CD4-positive, alpha-beta memory T cell (primary cell): ENCODE results near the gene PCDHB5. TPM values are rescaled to one million over a fixed set of nuclear protein-coding genes. Genes with fewer than 3 reads are reported as not detected.
A peak's percentile ranks its signal among the peaks of the same experiment; 100 is the strongest.
"Not testable (repeated sequence)": the region's sequence is repeated elsewhere in the genome, so short reads cannot be mapped to it uniquely, and the experiment has no call there.

Experiments used
- CTCF ChIA-PET: fragments of 350-600 bp; sonication (Branson Sonifier 250); formaldehyde crosslinking; loops from one replicate; lab custom pipeline; 2021; ENCODE audit warnings: inconsistent platforms; ENCODE audit not compliant: partially characterized antibody; lab: Charles Lee
- POLR2A ChIA-PET: fragments of 350-600 bp; sonication (Branson Sonifier 250); formaldehyde crosslinking; loops from one replicate; lab custom pipeline; 2021; ENCODE audit not compliant: partially characterized antibody; lab: Charles Lee
- DNase-seq, 5 donors: peaks; one replicate each; pipeline versions ENCODE4 v3.0.0 to v3.0.0-alpha.2; 2020 to 2022; ENCODE audit warnings: mixed read lengths in 1 of 5
- H3K27ac ChIP-seq: one replicate; pipeline ENCODE4 v1.7.0; 2013; ENCODE audit warnings: low read depth, low read length
- H3K27me3 ChIP-seq: 2 replicates; pipeline ENCODE4 v1.7.0; 2013; ENCODE audit warnings: mild to moderate bottlenecking, low read length, moderate library complexity; ENCODE audit not compliant: insufficient read depth
- H3K36me3 ChIP-seq: 2 replicates; pipeline ENCODE4 v1.7.0; 2013; ENCODE audit warnings: mild to moderate bottlenecking, low read length, moderate library complexity; ENCODE audit not compliant: insufficient read depth
- H3K4me1 ChIP-seq: 2 replicates; pipeline ENCODE4 v1.7.0; 2013; ENCODE audit warnings: mild to moderate bottlenecking, low read length, moderate library complexity; ENCODE audit not compliant: insufficient read depth
- H3K4me3 ChIP-seq, 2 donors: one replicate each; pipeline ENCODE4 v1.7.0; 2013; ENCODE audit warnings: low read length in 2 of 2, mild to moderate bottlenecking in 1 of 2
- H3K9me3 ChIP-seq, 2 donors: one replicate each; pipeline ENCODE4 v1.7.0; 2013; ENCODE audit warnings: low read length in 2 of 2, control low read depth in 1 of 2; ENCODE audit not compliant: control insufficient read depth in 1 of 2
- H3K27ac Mint-ChIP-seq, 7 donors: one replicate each; pipeline ENCODE4 v1.8.0; 2020 to 2021; ENCODE audit warnings: mixed read lengths in 7 of 7, mild to moderate bottlenecking in 6 of 7, inconsistent platforms in 3 of 7, moderate library complexity in 3 of 7
- H3K27me3 Mint-ChIP-seq, 2 donors: one replicate each; pipeline ENCODE4 v1.8.0; 2020 to 2021; ENCODE audit warnings: mixed read lengths in 2 of 2
- H3K36me3 Mint-ChIP-seq, 2 donors: one replicate each; pipeline ENCODE4 v1.8.0; 2020 to 2021; ENCODE audit warnings: mixed read lengths in 2 of 2, inconsistent platforms in 1 of 2, mild to moderate bottlenecking in 1 of 2
- H3K4me1 Mint-ChIP-seq, 4 donors: one replicate each; pipeline ENCODE4 v1.8.0; 2020 to 2021; ENCODE audit warnings: mixed read lengths in 4 of 4, mild to moderate bottlenecking in 1 of 4
- H3K4me3 Mint-ChIP-seq, 8 donors: one replicate each; pipeline ENCODE4 v1.8.0; 2020 to 2021; ENCODE audit warnings: mixed read lengths in 8 of 8, mild to moderate bottlenecking in 7 of 8, moderate library complexity in 6 of 8, inconsistent platforms in 3 of 8
- H3K9me3 Mint-ChIP-seq, 8 donors: one replicate each; pipeline ENCODE4 v1.8.0; 2020 to 2021; ENCODE audit warnings: mixed read lengths in 8 of 8, mild to moderate bottlenecking in 5 of 8, inconsistent platforms in 3 of 8, moderate library complexity in 1 of 8
- intact Hi-C: fragments of 100-400 bp; cut with micrococcal nuclease; formaldehyde crosslinking; loops from one replicate; pipeline ENCODE4 v1.15.1; 2023
- polyA plus RNA-seq, 2 donors: library from polyadenylated mRNA; unstranded; fragments of 300-500 nt; fragmentation: Illumina TruSeq; gene quantifications; one replicate each; pipeline ENCODE4 v1.2.3, GENCODE V29; 2021
- total RNA-seq, 2 experiments: library from RNA; stranded (reverse); gene quantifications; one replicate each; pipeline ENCODE4 v1.2.3, GENCODE V29; 2021

The PCDHB5 gene
- total and polyA plus RNA-seq, 4 experiments from 2014 or later = 0.17 TPM; not detected in 3

- DNase-seq, H3K27me3 ChIP-seq, CTCF ChIA-PET, H3K27ac Mint-ChIP-seq, H3K9me3 ChIP-seq, H3K36me3 ChIP-seq, H3K4me3 ChIP-seq, POLR2A ChIA-PET, H3K4me3 Mint-ChIP-seq, H3K4me1 Mint-ChIP-seq, intact Hi-C loops, H3K36me3 Mint-ChIP-seq, H3K27ac ChIP-seq, H3K4me1 ChIP-seq: not testable (repeated sequence)
- H3K9me3 Mint-ChIP-seq = peaks cover 0 to 38% (median 30%) of the 10 kb centered on the region in 8 donors
- H3K27me3 Mint-ChIP-seq = peaks cover 4 to 15% of the 10 kb centered on the region in 2 donors
These were observed 32.9 kb upstream of the PCDHB5 start for GRCh38 chr5:141102070-141102469.

- H3K4me1 Mint-ChIP-seq, H3K27ac ChIP-seq, CTCF ChIA-PET, H3K9me3 ChIP-seq, H3K4me1 ChIP-seq, DNase-seq, H3K27me3 ChIP-seq, intact Hi-C loops, H3K36me3 ChIP-seq, H3K4me3 ChIP-seq, H3K27ac Mint-ChIP-seq, H3K36me3 Mint-ChIP-seq, POLR2A ChIA-PET, H3K4me3 Mint-ChIP-seq: not testable (repeated sequence)
- H3K9me3 Mint-ChIP-seq = peaks cover 0 to 34% (median 28%) of the 10 kb centered on the region in 8 donors
- peaks cover 5 to 15% of the 10 kb centered on the region in 2 donors for H3K27me3 Mint-ChIP-seq
These were observed 32.5 kb upstream of the PCDHB5 start for GRCh38 chr5:141102471-141102870.

- no peak overlapping the region for H3K27ac ChIP-seq
- no peak for DNase-seq
- ChIA-PET POLR2A (no interaction called here), CTCF (no interaction called here)
- Mint-ChIP-seq H3K27ac (no peak overlapping the region), H3K27me3 (peaks cover 5 to 8% of the 10 kb centered on the region in 2 donors), H3K4me1 (peaks cover 0 to 1% (median 0%) of the 10 kb centered on the region in 4 donors), H3K36me3 (no peaks in the 10 kb centered on the region), H3K4me3 (no peak overlapping the region), H3K9me3 (peaks cover 0 to 26% (median 20%) of the 10 kb centered on the region in 8 donors)
- no peak overlapping the region for H3K4me3 ChIP-seq
- H3K27me3 ChIP-seq = no peaks in the 10 kb centered on the region
- H3K4me1 ChIP-seq = no peaks in the 10 kb centered on the region
- intact Hi-C loops = no loop called here
- no peaks in the 10 kb centered on the region for H3K36me3 ChIP-seq
- no peaks in the 10 kb centered on the region for H3K9me3 ChIP-seq
These were observed 29.7 kb upstream of the PCDHB5 start for GRCh38 chr5:141105350-141105749.

DNA sequence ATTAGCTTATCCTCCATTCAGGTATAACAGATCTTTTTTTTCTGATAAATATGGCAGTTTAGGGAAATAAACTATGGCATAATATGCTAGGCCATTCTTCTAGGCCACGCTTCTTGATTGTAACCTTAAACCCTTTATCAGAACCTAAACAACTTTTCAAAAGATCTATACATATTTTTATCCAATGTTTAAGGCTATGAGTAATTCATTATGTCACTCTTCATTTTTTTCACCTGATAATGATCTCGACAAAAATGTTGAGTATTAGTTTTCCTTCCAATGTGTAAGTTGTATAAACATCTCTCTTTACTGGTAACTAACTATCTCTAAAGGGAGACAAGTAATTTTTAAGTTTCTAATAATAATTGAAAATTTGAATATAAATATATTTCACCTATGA lies 15.8 kb upstream of the PCDHB5 start:
- Histone ChIP-seq H3K27ac (no peak overlapping the region), H3K4me3 (no peak overlapping the region), H3K9me3 (no peaks in the 10 kb centered on the region), H3K36me3 (no peaks in the 10 kb centered on the region), H3K27me3 (no peaks in the 10 kb centered on the region), H3K4me1 (no peaks in the 10 kb centered on the region)
- Mint-ChIP-seq H3K27me3 (peaks cover 1 to 12% of the 10 kb centered on the region in 2 donors), H3K4me1 (no peaks in the 10 kb centered on the region), H3K27ac (no peak overlapping the region), H3K9me3 (peaks cover 6 to 46% (median 33%) of the 10 kb centered on the region in 8 donors), H3K4me3 (no peak overlapping the region), H3K36me3 (peaks cover 0 to 6% of the 10 kb centered on the region in 2 donors)
- intact Hi-C loops = no loop called here
- CTCF ChIA-PET = no interaction called here
- DNase-seq = no peak
- POLR2A ChIA-PET = no interaction called here

DNA sequence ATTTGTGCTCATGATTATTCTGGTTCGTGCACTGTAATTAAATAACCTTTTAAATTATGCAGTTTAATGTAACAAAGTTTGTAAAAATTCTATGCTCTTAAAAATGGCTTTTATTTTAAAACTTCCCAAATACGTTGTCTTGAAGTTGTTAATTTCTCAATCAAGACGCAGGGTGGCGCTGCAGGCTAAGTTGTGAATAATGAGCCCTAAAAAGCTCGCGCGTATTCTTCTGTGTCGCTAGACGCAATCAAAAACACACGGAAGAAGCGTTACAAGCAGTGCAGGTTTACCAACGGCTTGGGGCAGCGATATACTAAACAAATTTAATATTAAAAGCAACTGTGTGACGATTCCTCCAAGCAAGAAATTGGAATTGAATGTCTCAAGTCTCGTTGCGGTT lies 13.4 kb upstream of the PCDHB5 start, which contains the start of gene PCDHB4:
PCDHB4 (plus strand) TSS at position 256 of the 400 bp plus-strand sequence. CDS start 181 bp downstream, outside the sequence.
- Histone ChIP-seq H3K27me3 (no peaks in the 10 kb centered on the region), H3K36me3 (no peaks in the 10 kb centered on the region), H3K4me3 (no peak within 1 kb of the TSS), H3K4me1 (no peaks in the 10 kb centered on the region), H3K27ac (no peak within 1 kb of the TSS), H3K9me3 (no peaks in the 10 kb centered on the region)
- intact Hi-C loops = no loop called here
- Mint-ChIP-seq H3K4me3 (peak within 1 kb of the TSS in 1 of 8 donors; percentile 31), H3K27ac (no peak within 1 kb of the TSS), H3K9me3 (peaks cover 3 to 35% (median 16%) of the 10 kb centered on the region in 8 donors), H3K27me3 (peaks cover 2 to 14% of the 10 kb centered on the region in 2 donors), H3K36me3 (peaks cover 0 to 6% of the 10 kb centered on the region in 2 donors), H3K4me1 (no peaks in the 10 kb centered on the region)
- ChIA-PET CTCF (no interaction called here), POLR2A (no interaction called here)
- no peak for DNase-seq

- H3K4me3 ChIP-seq = no peak overlapping the region
- no peak for DNase-seq
- H3K27ac ChIP-seq = no peak overlapping the region
- H3K9me3 ChIP-seq = no peaks in the 10 kb centered on the region
- peaks cover 0 to 6% of the 10 kb centered on the region in 2 donors for H3K36me3 Mint-ChIP-seq
- no peak overlapping the region for H3K27ac Mint-ChIP-seq
- H3K4me3 Mint-ChIP-seq = no peak overlapping the region
- intact Hi-C loops = no loop called here
- no peaks in the 10 kb centered on the region for H3K27me3 ChIP-seq
- no peaks in the 10 kb centered on the region for H3K4me1 Mint-ChIP-seq
- peaks cover 0 to 31% (median 13%) of the 10 kb centered on the region in 8 donors for H3K9me3 Mint-ChIP-seq
- H3K36me3 ChIP-seq = no peaks in the 10 kb centered on the region
- no peaks in the 10 kb centered on the region for H3K4me1 ChIP-seq
- ChIA-PET POLR2A (no interaction called here), CTCF (no interaction called here)
- peaks cover 2 to 14% of the 10 kb centered on the region in 2 donors for H3K27me3 Mint-ChIP-seq
These were observed 13.0 kb upstream of the PCDHB5 start for GRCh38 chr5:141121985-141122384.

DNA sequence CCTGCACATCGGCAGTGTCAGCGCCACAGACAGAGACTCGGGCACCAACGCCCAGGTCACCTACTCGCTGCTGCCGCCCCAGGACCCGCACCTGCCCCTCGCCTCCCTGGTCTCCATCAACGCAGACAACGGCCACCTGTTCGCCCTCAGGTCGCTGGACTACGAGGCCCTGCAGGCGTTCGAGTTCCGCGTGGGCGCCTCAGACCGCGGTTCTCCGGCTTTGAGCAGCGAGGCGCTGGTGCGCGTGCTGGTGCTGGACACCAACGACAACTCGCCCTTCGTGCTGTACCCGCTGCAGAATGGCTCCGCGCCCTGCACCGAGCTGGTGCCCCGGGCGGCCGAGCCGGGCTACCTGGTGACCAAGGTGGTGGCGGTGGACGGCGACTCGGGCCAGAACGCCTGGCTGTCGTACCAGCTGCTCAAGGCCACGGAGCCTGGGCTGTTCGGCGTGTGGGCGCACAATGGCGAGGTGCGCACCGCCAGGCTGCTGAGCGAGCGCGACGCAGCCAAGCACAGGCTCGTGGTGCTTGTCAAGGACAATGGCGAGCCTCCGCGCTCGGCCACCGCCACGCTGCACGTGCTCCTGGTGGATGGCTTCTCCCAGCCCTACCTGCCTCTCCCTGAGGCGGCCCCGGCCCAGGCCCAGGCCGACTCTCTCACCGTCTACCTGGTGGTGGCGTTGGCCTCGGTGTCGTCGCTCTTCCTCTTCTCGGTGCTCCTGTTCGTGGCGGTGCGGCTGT lies 11.4 kb upstream of the PCDHB5 start:
- not testable (repeated sequence) for H3K4me3 Mint-ChIP-seq

More for the DNA sequence above, 11.4 kb upstream of the PCDHB5 start:
- H3K4me3 ChIP-seq, H3K9me3 ChIP-seq, H3K4me1 ChIP-seq, H3K36me3 Mint-ChIP-seq, H3K4me1 Mint-ChIP-seq, H3K27me3 ChIP-seq, H3K36me3 ChIP-seq, POLR2A ChIA-PET, intact Hi-C loops, CTCF ChIA-PET, DNase-seq, H3K27ac Mint-ChIP-seq, H3K27ac ChIP-seq: not testable (repeated sequence)
- Mint-ChIP-seq H3K9me3 (peaks cover 0 to 27% (median 11%) of the 10 kb centered on the region in 8 donors), H3K27me3 (peaks cover 2 to 14% of the 10 kb centered on the region in 2 donors)
